Amygdala (tissue), 56 donors: ENCODE measurements around the gene NEU2.

ENCODE experiments used
- DNase-seq, 56 donors: peaks; one replicate each; lab custom pipeline; 2025; lab: John Stamatoyannopoulos, UW

Gene NEU2

GRCh38 chr2:233072838-233073237 lies 40.4 kb downstream of the NEU2 start:
- DNase-seq, result no peak

DNA sequence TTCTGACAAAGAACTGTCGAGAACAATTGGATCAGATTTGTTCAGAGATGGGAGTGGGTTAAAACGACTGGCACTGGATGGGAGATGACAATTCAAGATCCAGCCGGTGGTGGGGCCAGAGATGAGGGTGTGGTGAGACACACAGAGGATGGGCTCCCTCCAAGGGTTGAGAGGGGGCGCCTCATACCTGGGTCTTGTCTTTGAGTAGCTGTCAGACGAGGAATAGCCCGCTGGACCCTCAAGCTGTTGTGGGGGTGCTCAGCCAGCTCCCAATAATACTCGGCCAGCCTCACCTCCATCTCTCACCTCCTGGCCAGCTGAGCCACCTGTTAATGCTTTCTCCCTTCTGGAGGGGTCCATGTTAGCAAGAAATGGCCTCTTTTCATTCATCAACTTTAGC lies 41.6 kb downstream of the NEU2 start:
- no peak for DNase-seq

- DNase-seq, result no peak
These were observed 42.9 kb downstream of the NEU2 start for GRCh38 chr2:233075141-233075965.

DNA sequence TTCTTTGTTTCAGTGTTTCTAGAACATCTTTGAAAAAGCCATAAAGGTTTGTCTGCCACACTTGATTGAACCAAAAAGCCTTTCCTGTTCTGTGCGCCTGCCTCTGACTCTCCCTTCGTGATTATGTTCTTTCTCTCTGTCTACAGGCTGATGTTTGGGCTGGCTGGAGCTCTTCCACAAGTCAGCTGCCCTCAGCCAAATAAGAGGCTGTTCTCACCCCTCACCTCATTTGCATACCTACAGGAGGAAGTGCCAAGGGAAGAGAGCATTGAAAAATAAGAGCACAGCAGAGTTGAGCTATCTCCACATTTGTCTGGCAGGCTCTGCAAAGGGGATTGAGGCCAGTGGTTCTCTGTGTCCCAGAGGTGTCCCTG lies 43.5 kb downstream of the NEU2 start:
- peak in 1 of 56 donors; percentile 15 for DNase-seq

DNA sequence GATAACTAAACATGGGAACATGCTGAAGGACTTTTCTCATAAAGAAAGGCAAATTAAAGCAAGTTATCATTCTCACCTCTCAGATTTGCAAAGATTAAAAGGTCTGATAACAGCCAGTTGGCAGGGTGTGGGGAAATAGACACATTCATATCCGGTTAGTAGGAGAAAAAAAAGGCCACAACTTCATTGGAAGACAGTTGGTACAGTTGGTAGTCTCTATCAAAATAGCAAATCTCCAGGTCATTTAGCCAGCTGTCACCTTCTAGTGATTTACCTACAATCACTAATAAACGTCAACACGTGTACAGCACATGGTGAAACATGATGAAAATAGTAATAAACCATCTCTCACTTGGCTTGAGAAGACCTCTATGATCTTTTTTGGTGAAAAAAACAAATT lies 44.3 kb downstream of the NEU2 start:
- no peak for DNase-seq

GRCh38 chr2:233079473-233079877 lies 47.0 kb downstream of the NEU2 start:
- no peak for DNase-seq

GRCh38 chr2:233079953-233080835 lies 47.7 kb downstream of the NEU2 start:
- no peak for DNase-seq

DNA sequence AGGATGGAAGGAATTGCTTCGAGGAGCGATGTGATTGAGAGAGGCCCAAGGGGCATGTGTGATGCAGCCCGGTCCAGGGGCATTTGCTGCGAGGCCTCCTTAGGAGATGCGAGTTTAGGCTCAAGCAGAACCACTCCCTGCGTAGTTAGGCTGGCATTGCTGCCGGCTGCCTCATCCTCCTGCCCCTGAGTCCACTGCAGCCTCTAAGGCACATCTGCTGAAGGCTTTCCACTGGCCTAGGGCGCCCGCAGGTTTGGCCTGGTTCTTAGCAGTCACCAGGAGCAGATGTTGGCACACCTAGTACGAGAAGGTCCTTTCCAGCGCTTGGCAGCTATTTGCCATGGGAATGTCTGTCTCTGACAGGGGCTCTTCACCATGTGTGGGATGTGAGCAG lies 48.4 kb downstream of the NEU2 start:
- no peak for DNase-seq

GRCh38 chr2:233081232-233081730 lies 48.8 kb downstream of the NEU2 start:
- peak in 3 of 56 donors; percentile 22 to 48 (median 24) for DNase-seq

DNA sequence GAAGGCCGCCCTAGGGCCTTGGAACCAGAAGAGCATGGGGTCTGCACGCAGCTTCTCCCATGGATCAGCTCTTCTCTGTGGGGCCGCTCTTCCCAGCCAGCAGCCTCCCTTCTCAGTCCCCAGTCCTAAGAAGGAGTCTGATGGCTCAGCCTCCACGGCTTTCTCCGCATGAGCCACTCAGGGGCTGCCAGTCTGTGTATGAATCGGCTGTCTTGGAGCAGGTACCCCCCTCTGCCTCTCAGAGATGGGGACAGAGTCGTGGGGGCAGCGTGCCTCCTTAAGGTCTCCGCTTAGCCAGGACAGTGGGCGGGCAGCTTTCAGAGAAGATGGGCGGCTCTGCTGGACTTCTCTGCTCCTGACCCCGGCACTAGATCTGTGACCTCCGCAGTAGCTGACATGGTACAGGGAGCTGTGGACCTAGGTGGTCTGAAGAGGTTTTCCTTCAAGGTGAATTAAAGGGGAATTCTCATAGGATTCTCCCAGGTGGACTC lies 49.3 kb downstream of the NEU2 start:
- no peak for DNase-seq

GRCh38 chr2:233082222-233082930 lies 49.9 kb downstream of the NEU2 start:
- DNase-seq, result no peak

DNA sequence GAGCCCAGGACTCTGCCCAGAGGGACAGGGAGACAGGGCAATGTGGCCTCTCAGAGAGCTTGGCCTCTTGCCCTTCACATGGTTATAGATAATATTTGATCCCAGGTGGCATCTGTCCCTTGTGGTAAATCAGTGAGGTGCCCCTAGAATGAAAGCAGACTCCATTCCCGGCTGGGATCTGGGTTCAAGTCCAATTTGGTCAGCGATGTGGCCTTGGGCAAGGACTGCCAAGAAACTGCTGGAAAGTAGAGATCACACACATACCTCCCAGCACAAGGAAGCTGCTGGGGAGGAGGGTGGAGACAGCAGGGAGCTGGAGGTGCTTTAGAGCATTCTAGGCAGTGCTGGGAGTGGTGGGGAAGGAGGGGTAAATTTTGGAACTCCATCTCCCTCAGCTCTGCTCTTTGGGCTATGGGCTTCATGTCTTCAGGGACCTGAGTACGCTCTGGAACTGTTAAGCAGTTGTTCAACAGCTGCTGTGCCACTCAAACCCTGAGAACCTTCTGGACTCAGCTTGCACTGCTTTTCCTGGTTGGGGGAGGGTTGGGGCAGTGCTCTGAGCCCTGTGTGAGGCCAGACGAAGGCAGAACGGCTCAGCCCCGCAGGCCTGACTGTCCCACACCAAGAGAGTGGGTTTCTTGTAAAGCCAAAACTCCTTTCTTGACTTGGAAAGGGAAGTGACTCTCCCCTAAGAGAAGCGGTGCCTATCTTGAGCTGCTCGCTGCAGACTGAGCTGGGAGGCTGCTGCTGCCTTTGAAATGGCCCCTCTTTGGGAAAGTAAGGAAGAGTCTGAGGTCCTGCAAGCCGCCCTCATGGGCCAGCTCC lies 50.7 kb downstream of the NEU2 start:
- no peak for DNase-seq

GRCh38 chr2:233083782-233084181 lies 51.3 kb downstream of the NEU2 start:
- DNase-seq, result no peak

- DNase-seq, result peak in 9 of 56 donors; percentile 24 to 61 (median 30)
These were observed 52.0 kb downstream of the NEU2 start for GRCh38 chr2:233084488-233084887.
